ENCODE data around the gene HSPA4L. TPM values are rescaled to one million over a fixed set of nuclear protein-coding genes. Genes with fewer than 3 reads are reported as not detected.

Gene HSPA4L
- total and polyA plus RNA-seq, 10 of the 15 experiments (the other 5 are each of a cell fraction or from before 2014, with no cell fraction given), result 8.6 to 40.5 (median 21.4) TPM

DNA sequence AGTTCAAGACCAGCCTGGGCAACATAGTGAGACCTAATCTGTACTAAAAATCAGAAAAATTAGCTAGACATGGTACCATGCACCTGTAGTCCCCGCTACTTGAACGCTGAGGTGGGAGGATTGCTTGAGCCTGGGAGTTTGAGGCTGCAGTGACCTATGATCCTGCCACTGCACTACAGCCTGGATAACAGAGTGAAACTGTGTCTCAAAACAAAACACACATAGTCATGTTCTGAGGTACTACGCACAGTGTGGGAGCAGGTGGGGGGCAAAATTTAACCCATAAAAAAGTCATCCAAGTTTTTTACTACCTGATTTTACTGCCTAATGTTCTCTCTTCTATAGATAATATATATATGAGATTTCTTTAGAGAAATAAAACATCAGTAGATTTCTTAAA, 28.4 kb downstream of the HSPA4L start:
- no peak overlapping the region for H2AFZ ChIP-seq (ENCODE audit: control insufficient read depth, low read depth, low read length)
- H3K4me3 ChIP-seq, result no peak overlapping the region
- no TSS peak for BruUV-seq (replicated peaks)
- H3K36me3 ChIP-seq (ENCODE audit: control insufficient read depth in 2 of 2, insufficient read depth in 2 of 2, low read length in 1 of 2), result peaks cover 0 to 9% of the 10 kb centered on the region in 2 experiments; a peak in 2 of 4 replicates
- no peaks in the 10 kb centered on the region for H3K27me3 ChIP-seq (replicated peaks in 1 of 2; ENCODE audit: control insufficient read depth in 2 of 2, insufficient read depth in 2 of 2, low read length in 1 of 2)
- intact Hi-C loops (cut with micrococcal nuclease; ENCODE audit: unreplicated experiment), result no loop called here
- no peaks in the 10 kb centered on the region for H3K4me1 ChIP-seq (ENCODE audit: control insufficient read depth, insufficient read depth, low read length)
- RAD21 ChIA-PET (ENCODE audit: unreplicated experiment), result no interaction called here
- DNase-seq (ENCODE audit: low read depth, low spot score) (no peak), FAIRE-seq (no peak), ATAC-seq (peak; percentile 29; the same call in 1 of the 3 replicates)
- no peak overlapping the region for H3K27ac ChIP-seq (ENCODE audit: control insufficient read depth, insufficient read depth)
- TF ChIP-seq MYB (IDR thresholded peaks at IDR 0.05; ENCODE audit: borderline replicate concordance, low read depth, low read length) (no peak), POU2F2 (IDR thresholded peaks at IDR 0.05; ENCODE audit: borderline replicate concordance, low read depth, low read length) (no peak), SMAD5 (IDR thresholded peaks at IDR 0.05; ENCODE audit: low read depth) (no peak), KLF5 (IDR thresholded peaks at IDR 0.05; ENCODE audit: partially characterized antibody) (no peak), SIX5 (IDR thresholded peaks at IDR 0.05; ENCODE audit: low read depth, low read length, severe bottlenecking) (no peak), RUNX3 (IDR thresholded peaks at IDR 0.05; ENCODE audit: low read length) (no peak), IKZF1 (conservative IDR thresholded peaks at IDR 0.05) (no peak), IKZF2 (IDR thresholded peaks at IDR 0.05) (no peak), GABPA (IDR thresholded peaks at IDR 0.05; ENCODE audit: low read depth) (no peak), CREB1 (IDR thresholded peaks at IDR 0.05; ENCODE audit: low read depth) (no peak), WRNIP1 (IDR thresholded peaks at IDR 0.05; ENCODE audit: borderline replicate concordance, low read depth, low read length) (no peak)
- TF ChIP-seq, protein P1, sequence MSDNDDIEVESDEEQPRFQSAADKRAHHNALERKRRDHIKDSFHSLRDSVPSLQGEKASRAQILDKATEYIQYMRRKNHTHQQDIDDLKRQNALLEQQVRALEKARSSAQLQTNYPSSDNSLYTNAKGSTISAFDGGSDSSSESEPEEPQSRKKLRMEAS (IDR thresholded peaks at IDR 0.05; ENCODE audit: low read depth, low read length), result no peak
- TF ChIP-seq, protein P2, sequence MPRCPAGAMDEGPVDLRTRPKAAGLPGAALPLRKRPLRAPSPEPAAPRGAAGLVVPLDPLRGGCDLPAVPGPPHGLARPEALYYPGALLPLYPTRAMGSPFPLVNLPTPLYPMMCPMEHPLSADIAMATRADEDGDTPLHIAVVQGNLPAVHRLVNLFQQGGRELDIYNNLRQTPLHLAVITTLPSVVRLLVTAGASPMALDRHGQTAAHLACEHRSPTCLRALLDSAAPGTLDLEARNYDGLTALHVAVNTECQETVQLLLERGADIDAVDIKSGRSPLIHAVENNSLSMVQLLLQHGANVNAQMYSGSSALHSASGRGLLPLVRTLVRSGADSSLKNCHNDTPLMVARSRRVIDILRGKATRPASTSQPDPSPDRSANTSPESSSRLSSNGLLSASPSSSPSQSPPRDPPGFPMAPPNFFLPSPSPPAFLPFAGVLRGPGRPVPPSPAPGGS (IDR thresholded peaks at IDR 0.05; ENCODE audit: borderline replicate concordance, insufficient read depth, low read depth, low read length, poor library complexity, severe bottlenecking), result no peak
- POLR2A ChIA-PET, result no interaction called here
- H3K79me2 ChIP-seq (ENCODE audit: control insufficient read depth, insufficient read depth, low read length), result no peaks in the 10 kb centered on the region
- H3K9me3 ChIP-seq (replicated peaks; ENCODE audit: control insufficient read depth, insufficient read depth, low read length), result no peaks in the 10 kb centered on the region
- SMC1A ChIA-PET (ENCODE audit: uncharacterized antibody, unreplicated experiment), result interaction anchor here (0.9 to 3.2 kb wide), 3 partner anchors 11 to 27 kb away, joined by 3 to 9 read pairs (median 7); no protein-coding TSS in a partner anchor
- H3K9ac ChIP-seq (ENCODE audit: control insufficient read depth, insufficient read depth, low read length), result no peak overlapping the region
- no peak overlapping the region for H3K4me2 ChIP-seq (ENCODE audit: control insufficient read depth, insufficient read depth)
- in situ Hi-C loops (cut with MboI), result no loop called here
- no peaks in the 10 kb centered on the region for H4K20me1 ChIP-seq (ENCODE audit: control insufficient read depth, insufficient read depth)
- WGBS (ENCODE audit: insufficient coverage, insufficient replicate concordance, low lambda C conversion rate, missing lambda C conversion rate), result 86% methylated on average over 3 of the region's 3 CpGs
- CTCF ChIA-PET, result no interaction called here
